EL (cell line): ENCODE measurements around the gene TDRD9.

ENCODE experiments used
- DNase-seq: peaks from one replicate; pipeline ENCODE4 v3.0.0-alpha.2; 2016

The TDRD9 gene

DNA sequence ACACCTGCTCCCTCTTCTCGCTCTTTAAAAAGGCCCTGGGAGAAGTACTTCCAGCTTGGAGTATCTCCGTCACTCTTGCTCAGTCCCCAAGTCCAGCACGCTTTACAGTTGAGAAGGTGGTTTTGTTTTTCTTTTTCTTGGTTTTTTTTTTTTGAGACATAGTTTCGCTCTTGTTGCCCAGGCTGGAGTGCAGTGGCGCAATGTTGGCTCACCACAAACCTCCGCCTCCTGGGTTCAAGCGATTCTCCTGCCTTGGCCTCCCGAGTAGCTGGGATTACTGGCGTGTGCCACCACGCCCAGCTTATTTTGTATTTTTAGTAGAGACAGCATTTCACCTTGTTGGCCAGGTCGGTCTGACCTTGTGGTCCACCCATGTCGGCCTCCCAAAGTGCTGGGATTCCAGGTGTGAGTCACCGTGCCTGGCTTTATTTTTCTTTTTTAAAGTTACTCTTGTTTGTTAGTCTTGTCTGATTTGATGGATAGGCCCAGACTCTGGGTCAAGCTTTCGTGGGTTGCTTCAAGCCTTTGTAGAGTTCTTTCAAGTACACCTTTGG, 1.9 kb downstream of the TDRD9 start:
- no peak for DNase-seq

DNA sequence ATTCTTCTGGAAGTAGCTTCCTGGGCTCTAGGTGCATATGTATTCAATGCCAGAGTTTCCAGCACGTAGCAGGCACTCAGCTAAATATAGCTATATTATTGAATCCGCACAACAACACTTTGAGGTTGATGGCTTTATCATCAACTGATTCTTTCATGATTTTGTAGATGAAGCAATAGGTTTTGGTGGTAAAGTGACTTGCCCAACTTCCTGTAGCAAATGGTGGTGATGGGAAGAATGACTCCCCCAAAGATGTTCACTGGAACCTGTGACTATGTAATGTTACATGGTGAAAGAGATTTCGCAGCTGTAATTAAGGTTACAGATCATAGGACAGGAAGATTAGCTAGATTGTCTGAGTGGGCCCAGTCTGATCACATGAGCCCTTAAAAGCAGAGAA, 3.2 kb downstream of the TDRD9 start:
- DNase-seq, result no peak

DNA sequence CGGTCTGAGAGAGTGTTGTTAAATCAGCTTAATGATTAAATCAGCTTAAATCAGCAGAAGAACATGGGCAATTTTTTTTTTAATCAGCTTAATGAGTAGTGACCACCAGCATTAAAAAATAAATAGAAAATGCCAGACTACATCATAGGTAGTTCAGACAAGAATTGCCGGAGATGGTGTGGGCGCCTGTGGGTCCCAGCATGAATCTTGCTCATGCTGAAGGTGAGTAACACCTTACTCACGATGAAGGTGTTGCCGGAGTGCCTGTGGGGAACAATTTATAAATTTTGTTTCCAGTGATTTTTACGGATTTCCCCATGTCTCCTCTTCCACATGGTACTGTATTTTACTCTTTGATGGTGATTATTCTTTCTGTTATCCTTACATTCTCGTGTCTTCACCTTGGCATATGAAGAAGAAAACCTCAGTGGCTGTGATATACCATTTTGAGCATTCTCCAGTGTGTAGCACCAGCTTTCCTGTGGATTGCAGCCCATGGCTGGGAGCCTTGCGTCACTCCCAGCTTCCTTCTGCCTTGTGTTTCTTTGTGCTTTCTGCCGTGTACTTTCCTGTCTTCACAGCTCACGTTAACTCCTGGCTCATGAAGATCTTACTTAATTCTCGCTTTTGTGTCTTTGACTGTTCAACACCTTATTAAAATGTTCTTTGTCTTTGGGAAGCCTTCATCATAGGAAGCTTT, 4.7 kb downstream of the TDRD9 start:
- DNase-seq, result no peak

DNA sequence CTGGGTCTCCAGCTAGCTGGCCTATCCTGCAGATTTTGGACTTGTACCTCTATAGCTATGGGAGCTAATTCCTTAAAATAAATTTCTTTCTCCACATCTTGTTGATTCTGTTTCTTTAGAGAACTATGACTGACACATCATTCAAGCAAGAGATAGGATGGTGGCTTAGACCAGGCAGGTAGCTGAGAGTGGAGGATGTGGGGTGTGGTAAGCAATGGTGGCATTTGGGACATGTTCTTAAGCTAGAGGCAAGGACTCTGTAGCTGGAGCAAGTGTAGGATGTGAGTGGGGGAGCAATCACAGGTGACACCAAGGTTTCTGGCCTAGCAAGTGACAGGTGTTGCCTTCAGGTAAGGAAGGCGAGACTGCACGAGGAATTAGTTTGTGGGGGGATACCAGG, 6.8 kb downstream of the TDRD9 start:
- DNase-seq, result no peak

DNA sequence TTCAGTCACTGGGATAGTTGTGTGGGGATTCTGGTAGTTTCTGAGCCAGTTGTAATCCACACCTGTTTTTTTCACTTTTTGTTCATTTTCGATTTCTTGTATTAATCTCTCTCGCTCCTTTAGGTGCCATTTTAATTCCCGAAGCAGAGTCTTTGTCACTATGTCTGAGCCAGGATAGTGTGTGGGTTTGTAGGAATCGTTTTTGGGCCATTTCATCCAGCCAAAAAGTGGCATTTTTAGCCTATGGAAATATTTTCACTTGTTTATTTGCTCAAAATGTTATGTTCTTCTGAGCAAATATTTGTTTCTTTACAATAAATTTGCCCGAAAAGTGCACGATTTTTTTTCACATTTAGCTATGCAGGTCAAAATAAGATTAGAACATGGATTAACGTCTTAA, 13.2 kb downstream of the TDRD9 start:
- DNase-seq, result no peak

DNA sequence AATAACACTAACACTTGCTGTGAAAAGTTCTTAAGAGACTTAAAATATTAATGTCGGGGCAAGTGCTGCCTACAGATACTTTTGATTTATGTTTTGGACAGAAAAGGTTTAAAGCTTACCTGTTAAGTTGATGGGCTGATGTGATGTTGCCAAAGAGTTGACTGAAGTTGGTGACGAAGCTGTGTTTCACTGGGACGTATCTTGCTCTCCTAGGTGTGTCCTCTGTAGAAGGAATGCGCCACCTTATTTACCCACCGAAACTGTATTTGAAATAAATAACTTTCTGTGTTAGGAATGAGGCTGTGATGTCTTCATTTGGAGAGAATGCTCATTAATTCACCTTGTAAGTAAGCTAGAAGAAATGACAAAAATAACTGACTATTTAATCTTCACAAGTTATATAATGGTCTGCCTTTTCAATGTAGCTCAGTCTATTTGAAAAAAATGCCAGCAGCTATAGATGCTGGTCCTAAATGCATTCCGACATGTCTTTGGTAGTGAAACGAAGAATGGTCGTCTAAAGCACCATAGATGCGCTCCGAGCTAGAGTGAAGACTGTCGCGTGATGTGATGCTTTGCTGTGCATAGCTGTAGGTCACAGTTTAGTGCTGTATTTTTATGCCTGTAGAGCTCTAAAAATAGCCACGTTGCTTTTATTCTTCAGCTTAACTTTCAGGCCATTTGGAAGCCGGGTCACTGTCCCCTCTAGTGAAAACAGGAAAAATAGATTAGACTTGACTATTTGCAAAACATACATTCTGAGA, 13.9 kb downstream of the TDRD9 start, which contains the start of gene RD3L:
Gene RD3L, minus strand, starts transcription at position 557 of the 764 bp plus-strand sequence. CDS start 834 bp downstream, outside the sequence.
- DNase-seq, result no peak

DNA sequence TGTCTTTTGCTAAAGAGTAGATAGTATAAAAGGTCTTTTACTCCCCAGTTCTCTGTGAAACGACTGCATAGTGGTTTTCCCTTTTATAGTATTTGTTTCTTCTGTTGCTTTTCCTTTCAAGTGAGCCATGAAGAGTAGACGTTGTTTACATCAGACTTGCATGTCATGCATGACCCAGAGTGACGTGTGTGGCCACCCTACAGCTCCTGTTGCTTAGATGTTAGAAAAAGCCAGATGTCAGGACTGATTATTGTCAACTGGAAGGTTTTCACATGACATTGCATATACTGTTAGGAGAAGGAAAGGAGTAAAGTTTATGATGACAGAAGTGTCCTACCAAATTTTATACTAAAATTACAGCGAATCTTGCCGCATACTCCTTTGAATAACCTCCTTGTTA, 15.4 kb downstream of the TDRD9 start:
- DNase-seq, result no peak

DNA sequence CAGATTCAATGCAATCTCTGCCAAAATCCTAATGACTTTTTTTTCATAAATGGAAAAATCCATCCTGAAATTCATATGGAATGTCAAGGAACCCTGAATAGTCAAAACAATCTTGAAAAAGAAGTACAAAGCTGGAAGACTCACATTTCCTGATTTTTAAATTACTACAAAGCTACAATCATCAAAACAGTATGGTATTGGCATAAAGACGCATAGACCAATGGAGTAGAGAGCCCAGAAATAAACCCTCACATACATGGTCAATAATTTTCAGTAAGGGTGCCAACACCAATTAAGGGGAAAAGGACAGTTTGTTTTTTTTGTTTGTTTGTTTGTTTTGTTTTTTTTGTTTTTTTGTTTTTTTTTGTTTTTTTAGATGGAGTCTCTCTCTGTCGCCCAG, 18.7 kb downstream of the TDRD9 start:
- no peak for DNase-seq

DNA sequence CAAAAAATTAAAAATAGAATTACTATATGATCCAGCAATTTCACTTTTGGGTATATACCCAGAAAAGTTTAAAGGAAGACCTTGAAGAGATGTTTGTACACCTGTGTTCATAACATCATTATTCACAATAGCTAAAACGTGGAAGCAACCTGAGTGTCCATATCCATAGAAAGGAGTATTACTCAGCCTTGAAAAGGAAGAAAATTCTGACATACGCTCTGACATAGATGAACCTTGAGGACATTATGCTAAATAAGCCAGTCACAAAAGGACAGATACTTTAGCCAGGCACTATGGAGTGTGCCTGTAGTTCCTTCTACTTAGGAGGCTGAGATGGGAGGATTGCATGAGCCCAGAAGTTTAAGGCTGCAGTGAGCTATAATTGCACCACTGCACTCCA, 20.2 kb downstream of the TDRD9 start:
- no peak for DNase-seq

DNA sequence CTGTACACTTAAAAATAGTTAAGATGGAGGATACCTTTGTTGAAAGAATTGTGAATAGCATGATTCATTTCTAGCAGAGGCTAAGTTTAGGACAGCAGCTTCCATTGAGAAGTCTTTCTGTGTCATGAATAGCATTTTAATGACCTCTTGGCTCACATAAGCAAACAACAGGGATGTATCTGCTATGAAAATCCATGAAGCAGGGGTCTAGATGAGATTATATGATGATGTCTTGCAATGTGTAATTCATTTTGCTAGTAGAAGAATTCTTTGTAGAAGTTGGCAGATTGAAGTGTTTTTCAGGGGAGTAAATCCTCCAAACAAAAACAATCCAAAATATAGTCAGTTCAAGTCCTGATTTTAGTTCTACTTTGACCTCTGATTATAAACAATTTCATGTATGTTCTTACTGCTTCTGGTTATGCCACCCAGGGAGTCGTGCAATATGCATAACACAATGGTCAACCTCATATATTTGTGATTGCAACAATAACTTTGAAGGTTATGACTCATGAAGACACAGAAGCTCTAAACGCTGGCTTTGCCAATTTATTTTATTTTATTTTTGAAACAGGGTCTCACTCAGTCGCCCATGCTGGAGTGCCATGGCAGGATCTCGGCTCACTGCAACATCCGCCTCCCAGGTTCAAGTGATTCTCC, 21.0 kb downstream of the TDRD9 start:
- DNase-seq, result no peak

DNA sequence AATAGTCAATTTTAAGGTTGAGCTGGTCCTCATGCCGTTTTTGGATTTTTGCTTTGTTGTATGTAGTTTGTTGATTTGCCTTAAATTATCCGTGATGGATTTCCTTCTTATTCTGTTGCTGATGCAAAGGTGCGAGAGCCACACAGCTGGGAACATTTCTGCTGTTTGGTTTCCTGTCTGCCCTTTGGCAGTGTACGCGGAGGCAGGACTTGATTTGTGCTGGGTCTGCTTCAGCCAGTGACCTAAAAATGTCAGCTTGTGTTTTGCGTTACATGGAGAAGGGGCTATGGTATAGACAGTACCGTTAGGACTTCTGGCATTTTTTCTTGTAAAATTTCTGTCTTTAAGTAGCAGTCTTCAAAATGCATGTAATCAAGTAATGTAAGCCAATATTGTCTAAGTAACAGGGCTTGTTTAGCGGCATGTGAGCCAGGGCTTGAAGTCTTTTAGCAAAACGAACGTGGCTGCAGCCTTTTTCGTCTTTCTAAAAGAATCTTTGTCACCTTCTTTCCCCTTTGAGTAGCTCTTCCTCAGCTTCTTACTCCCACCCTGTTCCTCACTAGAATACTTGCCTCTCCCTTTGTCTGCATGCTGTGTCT, 32.3 kb downstream of the TDRD9 start:
- no peak for DNase-seq

DNA sequence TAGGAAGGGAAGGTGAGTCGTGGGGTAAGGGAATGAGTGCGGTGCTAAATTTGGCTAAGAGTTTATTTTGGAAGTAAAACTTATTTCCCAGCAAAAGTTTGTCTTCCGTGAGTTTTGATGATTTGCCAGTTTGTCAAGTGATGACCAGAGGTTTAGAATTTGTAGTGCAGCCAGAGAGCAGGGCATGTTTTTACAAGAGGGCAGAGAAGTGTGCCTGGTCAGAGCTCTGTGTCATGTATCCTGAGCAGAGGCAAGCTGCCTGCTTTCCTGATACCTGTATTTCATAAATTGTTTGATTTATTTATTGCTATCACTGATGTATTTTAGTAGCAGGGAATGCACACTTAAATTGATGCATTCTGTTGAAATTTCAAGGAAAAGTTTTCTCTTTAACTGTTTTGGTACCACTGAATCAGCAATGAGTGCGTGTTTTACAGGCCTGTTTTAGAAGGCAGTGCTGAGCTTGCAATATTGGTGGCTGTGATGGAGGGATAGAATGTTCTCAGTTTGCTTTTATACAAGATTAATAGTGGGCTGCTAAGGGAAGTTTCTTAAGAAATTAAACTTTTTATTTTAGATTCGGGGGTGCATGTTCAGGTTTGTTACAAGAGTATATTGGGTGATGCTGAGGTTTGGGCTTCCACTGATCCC, 33.8 kb downstream of the TDRD9 start:
- no peak for DNase-seq

DNA sequence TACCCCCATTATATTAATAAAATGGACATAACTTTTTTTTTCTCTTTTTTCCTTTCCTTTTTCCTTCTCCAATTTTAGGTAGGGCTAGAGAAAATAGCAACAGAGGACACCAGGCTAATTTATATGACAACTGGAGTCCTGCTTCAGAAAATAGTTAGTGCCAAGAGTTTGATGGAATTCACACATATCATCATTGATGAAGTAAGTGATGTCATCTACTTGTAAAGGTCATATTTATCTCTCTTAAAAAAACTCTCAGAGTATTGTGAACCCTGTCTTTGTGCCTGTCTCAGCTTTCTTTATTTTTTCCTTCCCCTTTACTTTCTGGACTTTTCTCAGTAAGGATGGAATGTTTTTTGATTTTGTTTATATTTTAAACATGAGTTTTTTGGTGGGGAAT, 38.4 kb downstream of the TDRD9 start:
- DNase-seq, result no peak

DNA sequence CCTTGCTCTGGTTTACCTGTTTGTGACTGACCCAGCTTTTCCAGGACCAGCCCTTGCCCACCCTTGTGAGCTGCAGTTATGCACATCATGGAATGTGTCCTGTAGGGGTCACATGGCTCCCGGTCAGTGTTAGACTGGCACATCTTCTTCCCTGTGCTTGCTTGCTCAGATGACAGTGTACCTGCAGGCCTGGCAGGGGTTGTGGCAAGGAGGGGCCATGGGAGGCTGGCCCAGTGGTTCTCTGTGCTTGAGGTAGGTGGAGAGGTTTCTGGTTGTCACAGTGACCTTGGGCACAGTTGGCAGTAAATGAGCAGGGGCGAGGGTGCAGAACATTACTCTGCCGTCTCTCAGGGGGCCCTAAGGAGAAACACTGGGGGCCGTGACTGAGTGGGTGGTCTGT, 41.7 kb downstream of the TDRD9 start:
- DNase-seq, result no peak

DNA sequence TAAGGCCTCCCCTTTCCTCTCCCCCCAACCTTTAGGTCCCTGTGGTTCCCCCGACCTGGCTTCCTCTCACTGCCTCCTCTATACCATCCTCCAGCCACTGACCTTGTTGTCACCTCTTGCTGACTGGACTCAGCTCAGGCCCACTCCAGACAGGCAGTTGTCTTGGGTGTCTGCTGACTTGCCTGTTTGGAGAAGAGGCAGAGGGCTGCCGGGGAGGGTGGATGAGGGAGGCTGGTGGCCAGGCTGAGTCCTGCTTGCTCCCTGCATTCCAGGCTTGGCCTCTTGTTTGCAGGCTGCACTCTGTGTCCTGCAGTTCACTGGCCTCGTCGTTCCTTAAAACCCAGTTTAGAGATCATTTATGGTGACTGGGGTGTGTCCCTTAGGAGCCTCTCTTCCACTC, 45.1 kb downstream of the TDRD9 start:
- peak; percentile 3 for DNase-seq

DNA sequence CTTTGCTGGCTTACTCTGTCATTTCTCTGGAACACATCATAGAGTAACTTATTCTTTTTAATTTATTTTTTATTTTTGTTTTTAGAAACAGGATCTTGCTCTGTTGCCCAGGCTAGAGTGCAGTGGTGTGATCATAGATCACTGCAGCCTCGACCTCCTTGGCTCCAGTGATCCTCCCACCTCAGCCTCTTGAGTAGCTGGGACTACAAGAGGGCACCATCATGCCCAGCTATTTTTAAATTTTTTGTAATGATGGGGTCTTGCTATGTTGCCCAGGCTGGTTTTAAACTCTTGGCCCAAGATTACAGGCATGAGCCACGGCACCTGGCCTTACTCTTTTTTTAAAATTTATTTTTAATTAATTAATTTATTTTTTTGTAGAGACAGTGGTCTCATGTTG, 46.3 kb downstream of the TDRD9 start:
- DNase-seq, result no peak

DNA sequence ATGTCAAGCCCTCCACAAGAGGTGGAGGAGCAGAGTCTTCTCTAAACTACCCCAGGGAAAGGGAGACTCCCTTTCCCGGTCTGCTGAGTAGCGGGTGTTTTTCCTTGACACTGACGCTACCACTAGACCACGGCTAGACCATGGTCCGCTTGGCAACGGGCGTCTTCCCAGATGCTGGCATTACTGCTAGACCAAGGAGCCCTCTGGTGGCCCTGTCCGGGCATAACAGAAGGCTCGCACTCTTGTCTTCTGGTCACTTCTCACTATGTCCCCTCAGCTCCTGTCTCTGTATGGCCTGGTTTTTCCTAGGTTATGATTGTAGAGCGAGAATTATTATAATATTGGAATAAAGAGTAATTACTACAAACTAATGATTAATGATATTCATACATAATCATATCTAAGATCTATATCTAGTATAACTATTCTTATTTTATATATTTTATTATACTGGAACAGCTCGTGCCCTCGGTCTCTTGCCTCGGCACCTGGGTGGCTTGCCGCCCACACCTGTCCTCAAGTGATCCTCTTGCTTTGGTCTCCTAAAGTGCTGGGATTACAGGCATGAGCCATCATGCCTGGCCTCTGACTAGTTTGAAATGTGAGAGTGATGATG, 52.5 kb downstream of the TDRD9 start:
- DNase-seq, result peak; percentile 34

DNA sequence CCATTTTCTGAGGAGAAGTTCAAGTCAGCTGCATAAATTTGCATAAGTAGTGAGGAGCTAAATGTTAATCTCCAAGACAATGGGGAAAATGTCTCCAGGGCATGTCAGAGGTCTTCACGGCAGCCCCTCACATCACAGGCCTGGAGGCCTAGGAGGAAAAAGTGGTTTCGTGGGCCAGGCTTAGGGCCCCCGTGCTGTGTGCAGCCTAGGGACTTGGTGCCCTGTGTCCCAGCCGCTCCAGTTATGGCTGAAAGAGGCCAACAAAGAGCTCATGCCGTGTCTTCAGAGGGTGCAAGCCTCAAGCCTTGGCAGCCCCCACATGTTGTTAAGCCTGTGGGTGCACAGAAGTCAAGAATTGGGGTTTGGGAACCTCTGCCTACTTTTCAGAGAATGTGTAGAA, 55.9 kb downstream of the TDRD9 start:
- no peak for DNase-seq

DNA sequence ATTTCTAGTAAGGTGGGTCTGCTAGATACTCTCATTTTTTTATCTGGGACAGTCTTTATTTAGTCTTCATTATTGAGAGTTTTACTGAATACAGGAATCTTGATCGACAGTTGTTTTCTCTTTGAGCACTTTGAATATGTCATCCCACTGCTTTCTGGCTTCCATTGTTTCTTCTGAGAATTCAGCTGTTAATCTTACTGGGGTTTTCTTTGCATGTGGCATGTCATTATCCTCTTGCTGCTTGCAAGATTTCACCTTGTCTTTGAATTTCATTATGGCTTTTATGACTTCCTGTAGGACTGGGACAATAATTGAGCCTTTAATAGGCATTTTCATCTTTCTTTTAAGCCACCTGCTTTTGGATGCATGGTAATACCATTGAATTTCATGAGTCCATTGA, 60.8 kb downstream of the TDRD9 start:
- no peak for DNase-seq

DNA sequence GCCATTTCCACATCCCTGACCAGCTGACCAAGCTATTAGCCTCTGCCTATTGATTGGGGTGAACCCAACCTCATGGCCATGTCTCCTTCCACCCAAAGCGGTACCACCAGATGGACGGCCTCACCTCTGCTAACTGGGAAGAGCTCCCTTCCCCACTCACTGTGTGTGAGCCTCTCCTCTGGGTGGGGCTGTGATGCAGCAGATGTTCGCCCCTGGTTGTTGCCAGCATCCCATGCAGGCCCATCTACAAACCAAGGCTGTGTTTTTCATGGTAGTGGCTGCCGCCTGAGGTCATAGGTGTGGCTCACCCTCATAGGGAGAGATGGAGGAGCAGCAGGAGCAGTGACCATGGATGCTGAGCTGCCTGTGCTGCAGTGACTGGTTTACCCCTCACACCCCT, 61.7 kb downstream of the TDRD9 start:
- no peak for DNase-seq

DNA sequence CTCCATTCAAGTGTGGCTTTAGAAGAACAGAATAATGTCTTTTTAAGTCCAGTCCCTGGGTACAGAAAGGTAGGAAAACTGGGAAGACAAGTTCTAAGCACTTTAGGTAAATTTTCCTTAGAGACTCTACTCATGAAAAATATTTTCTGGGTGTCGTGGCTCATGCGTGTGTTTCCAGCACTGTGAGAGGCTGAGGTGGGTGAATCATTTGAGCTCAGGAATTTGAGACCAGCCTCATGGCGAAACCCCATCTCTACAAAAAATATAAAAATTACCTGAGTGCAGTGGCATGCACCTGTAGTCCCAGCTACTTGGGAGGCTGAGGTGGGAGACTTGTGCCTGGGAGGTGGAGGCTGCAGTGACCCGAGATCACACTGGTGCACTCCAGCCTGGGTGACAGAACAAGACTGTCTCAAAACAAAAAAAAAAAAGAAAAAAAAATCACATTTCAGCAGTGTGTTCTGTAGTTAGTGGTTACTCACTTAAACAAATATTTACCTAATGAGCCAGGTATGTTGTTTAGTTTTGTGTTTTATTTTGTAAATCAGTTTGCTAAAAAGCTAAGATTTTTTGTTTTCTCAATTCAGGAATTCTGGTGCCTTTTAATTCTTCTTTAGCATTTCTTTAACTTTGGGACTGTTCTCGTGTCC, 66.4 kb downstream of the TDRD9 start:
- peak; percentile 18 for DNase-seq

DNA sequence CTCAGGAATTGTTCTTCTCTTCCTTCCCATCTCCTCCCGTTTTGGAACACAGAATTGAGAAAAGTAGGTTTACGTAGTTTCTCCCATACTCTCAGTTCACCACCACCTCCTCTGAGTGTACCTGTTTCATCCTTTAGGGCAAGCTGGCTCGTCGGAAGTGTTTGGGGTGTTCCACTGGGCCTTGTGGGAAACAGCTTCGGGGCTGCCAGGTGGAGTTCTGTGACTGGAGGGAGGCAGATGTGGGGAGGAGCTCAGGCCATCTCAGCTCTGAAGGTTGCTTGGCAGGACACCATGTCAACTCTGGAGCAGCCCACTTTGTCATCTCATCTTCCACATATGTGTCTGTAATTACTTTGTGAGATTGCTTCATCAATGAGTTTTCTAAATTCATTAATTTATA, 67.6 kb downstream of the TDRD9 start:
- DNase-seq, result no peak
